H54 (cell line): ENCODE results near the gene S1PR5.

Source experiments
- DNase-seq: peaks from one replicate; pipeline ENCODE4 v3.0.0; 2011; ENCODE audit warnings: low spot score, mixed read lengths; ENCODE audit not compliant: insufficient read length
- FAIRE-seq: peaks from 3 replicates; lab custom pipeline; 2011; peaks lifted over from hg19 to GRCh38; lab: Jason Lieb, UNC
- POLR2A ChIP-seq: IDR thresholded peaks from 2 replicates; pipeline ENCODE4 v1.6.1; 2011; ENCODE audit warnings: low read depth, mild to moderate bottlenecking, low read length

S1PR5 gene

DNA sequence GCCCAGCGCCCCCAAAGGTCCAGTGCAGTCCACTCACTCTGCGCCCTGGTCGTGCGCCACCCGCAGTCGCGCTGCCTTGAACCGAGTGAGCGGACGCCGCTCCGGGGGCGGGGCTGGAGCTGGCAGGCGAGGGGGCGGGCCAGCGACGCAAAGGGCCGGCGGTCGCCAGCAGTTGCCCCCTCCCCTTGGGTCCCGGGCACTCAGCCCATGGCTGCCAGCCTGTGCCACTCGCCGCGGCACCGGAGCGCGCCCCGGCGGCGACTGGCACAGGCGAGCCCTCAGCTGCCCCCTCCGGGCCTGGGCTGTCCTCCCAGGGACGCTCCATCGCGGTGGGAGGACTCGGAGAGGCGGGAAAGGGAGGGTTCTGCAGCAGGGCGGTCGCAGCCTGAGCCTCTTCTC lies at the start of gene S1PR5:
S1PR5 (minus strand) TSS at position 87 of the 399 bp plus-strand sequence. CDS start 2,436 bp downstream, outside the sequence.
- FAIRE-seq (no peak), DNase-seq (peak; percentile 74)

GRCh38 chr19:10566658-10567410 lies 49.6 kb upstream of the S1PR5 start:
- FAIRE-seq, result no peak
- TF ChIP-seq POLR2A, result no peak
- no peak for DNase-seq

More for the DNA sequence above, at the start of gene S1PR5:
- TF ChIP-seq POLR2A, result peak; percentile 34; the same call in 1 of the 2 replicates

DNA sequence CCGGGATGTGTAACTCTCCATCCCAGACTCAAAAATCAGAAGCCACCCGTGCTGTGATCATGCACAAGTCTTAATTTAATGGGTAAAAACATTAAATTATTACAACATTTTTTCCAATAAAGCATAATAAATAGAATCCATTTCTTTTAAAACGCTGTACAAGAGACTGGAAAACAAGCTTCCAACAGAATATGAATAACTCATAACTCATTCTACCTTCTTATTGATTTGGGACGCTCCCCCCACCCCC lies 49.1 kb upstream of the S1PR5 start:
- DNase-seq (no peak), FAIRE-seq (no peak)
- no peak for TF ChIP-seq POLR2A

GRCh38 chr19:10565567-10566407 lies 48.5 kb upstream of the S1PR5 start, which contains the start of gene KRI1:
TSS of gene KRI1 (minus strand) at chr19:10566010. CDS start at chr19:10565999, 11 bp downstream.
- peak; percentile 86 for TF ChIP-seq POLR2A
- FAIRE-seq (no peak), DNase-seq (peak; percentile 95)

DNA sequence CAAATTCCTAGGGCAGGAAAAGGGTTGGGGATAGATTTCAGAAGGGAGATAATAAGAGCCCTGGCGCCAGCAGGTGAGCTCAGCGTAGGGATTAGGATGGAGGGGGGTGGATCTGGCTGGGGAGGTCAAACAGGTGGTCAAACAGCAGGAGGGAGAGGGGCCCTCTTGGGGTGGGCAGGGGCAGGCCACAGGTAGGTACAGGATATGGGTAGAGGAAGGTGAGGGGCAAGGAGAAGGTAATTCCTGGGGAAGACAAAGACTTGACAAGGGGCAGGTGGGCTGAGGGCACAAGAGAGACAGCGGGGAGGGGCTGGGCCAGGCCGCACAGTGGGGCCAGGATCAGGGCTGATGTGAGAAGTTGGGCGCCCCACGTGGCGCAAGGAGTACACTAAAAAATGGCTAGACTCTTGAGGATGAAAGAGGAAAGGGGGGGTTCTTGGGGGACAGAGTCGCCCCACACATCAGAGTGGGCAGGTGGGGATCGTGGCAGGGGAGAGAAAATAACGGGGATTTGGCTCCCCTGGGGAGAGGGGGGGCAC lies 47.9 kb upstream of the S1PR5 start:
- no peak for TF ChIP-seq POLR2A
- DNase-seq (no peak), FAIRE-seq (no peak)

- FAIRE-seq (no peak), DNase-seq (no peak)
- TF ChIP-seq POLR2A, result no peak
These were observed 45.4 kb upstream of the S1PR5 start for GRCh38 chr19:10562609-10563008.

GRCh38 chr19:10560154-10560553 lies 42.9 kb upstream of the S1PR5 start:
- no peak for FAIRE-seq
- TF ChIP-seq POLR2A, result no peak
- DNase-seq, result no peak

DNA sequence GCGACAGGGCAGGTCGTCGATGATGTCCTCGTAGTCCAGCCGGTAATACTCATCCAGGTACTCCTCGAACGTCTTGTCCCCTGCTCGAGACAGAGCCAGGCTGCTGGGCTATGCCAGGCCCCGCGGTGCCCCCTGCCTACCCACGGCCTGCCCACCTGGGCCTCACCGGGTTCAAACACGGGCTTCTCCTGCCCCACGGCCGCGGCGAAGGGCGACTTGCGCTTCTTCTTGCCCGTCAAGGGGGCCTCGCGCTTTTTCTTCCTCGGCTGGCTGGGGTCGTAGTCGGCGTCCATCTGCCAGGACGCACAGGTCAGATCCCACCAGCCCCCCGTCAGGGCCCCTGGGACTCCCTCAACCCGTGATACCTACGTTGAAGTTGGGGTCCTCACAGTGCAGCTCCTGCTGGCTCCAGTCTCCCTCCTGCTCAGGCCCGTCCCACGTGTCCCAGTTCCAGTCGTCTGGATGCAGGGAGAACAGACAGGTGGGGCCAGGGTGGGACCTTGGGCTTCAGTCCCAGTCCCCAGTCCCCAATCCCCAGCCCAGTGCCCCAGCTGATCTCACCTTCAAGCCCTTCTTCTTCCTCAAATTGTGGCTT lies 40.5 kb upstream of the S1PR5 start:
- no peak for DNase-seq
- no peak for FAIRE-seq
- no peak for TF ChIP-seq POLR2A

DNA sequence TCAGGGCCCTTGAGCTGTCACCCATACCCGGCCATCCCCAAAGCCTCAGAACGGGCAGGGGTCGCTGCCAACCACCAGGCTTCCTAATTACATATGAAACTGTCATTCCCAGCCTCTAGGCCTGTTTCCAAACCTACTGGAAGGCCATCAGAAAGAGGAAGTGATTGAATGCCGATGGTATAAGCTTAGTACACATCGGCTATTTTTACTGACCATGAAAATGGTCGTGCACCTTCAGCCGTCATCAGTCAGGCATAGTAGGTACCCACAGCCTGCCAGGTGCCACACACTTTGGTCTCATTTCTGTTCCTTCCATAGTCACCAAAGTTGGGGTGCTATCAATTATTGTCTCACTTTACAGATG lies 38.3 kb upstream of the S1PR5 start:
- FAIRE-seq, result no peak
- DNase-seq, result no peak

DNA sequence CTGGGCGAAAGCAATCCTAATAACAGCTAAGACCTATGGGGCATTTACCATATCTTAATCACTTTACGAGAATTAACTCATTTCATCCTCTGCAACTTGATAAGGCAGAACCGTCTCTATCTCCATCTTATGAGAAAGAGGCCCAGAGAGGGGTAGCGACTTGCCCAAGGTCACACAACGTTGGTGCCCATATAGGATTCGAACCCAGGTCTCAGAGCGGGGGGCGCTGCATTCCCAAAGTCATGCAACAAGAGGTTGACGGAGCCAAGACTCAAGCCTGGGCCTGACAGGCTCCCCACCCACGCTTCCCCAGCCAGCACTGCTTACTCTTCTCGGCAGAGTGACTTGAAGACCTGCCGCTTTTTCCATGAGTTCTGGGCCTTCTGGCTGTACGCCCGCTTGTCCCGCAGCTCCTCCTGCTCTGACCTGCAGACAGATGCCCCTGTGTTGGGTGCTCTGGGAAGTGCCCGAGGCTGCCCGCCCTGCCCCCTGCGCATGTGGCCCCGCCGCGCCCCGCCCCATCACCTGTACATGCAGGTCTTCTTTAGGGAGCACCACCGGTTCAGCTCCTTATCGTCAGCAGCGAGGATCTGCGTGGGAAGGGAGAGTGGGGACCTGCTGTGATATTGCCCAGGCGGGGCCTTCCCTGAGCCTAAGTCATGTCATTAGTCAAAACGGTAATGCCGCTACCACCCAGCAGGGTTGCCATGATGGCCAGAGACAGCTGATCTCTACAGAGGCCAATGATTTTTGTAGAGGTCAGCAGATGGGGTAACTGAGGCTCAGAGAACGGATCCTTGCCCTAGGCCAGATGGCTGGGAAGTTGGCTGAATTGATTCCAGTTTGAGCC lies 37.7 kb upstream of the S1PR5 start:
- no peak for DNase-seq
- FAIRE-seq, result no peak
- no peak for TF ChIP-seq POLR2A

More for the DNA sequence above, 38.3 kb upstream of the S1PR5 start:
- TF ChIP-seq POLR2A, result no peak

DNA sequence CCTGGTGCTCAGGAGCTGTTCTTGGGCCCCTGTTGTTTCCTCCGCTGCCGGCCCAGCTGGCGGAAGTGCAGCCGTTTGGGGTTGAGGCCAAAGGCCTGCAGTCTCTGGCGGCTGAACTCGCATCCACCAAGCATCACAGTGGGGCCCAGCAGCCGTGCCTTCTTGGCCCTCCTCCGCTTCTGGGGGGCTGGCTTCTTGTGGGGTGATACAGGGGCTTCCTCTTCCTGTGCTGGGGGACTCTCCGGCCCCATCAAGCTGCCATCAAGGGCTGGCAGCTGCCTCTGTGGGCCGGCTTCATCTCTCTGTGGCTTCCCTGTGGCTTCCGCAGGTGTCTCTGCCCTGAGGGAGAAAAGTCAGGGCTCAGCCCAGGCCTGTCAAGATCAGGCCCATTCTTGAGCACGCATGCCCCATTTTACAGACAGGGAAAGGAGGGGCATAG lies 36.7 kb upstream of the S1PR5 start:
- no peak for TF ChIP-seq POLR2A
- no peak for FAIRE-seq
- no peak for DNase-seq

- FAIRE-seq (no peak), DNase-seq (no peak)
- TF ChIP-seq POLR2A, result no peak
These were observed 35.9 kb upstream of the S1PR5 start for GRCh38 chr19:10553087-10553667.
